ENCODE data around the gene AGO4.

AGO4 gene

GRCh38 chr1:35894183-35894582, 86.4 kb downstream of the AGO4 start:
- DNase-seq (ENCODE audit: low spot score), result no peak

GRCh38 chr1:35894656-35895055, 86.8 kb downstream of the AGO4 start:
- no peak for DNase-seq (ENCODE audit: low spot score)

- no peak for DNase-seq (ENCODE audit: low spot score)
Observed at GRCh38 chr1:35899941-35900340, 92.1 kb downstream of the AGO4 start.

GRCh38 chr1:35901235-35901634, 93.4 kb downstream of the AGO4 start:
- DNase-seq (ENCODE audit: low spot score), result no peak

- no peak for DNase-seq (ENCODE audit: low spot score)
Observed at GRCh38 chr1:35902671-35903070, 94.9 kb downstream of the AGO4 start.
